H1 (cell line): ENCODE results near the gene PUSL1. TPM values are rescaled to one million over a fixed set of nuclear protein-coding genes. Genes with fewer than 3 reads are reported as not detected.

Experiments used
- CTCF ChIA-PET: fragments of 300-600 bp; sonication (Branson Sonifier 250); formaldehyde crosslinking; loops from one replicate; lab custom pipeline; 2021; ENCODE audit not compliant: partially characterized antibody; lab: Charles Lee
- POLR2A ChIA-PET: fragments of 300-600 bp; sonication (Branson Sonifier 250); formaldehyde crosslinking; loops from one replicate; lab custom pipeline; 2021; ENCODE audit warnings: inconsistent platforms; ENCODE audit not compliant: partially characterized antibody; lab: Charles Lee
- DNase-seq, 2 experiments: peaks; one replicate each; pipeline versions ENCODE4 v3.0.0 to v3.0.0-alpha.2; 2010 to 2022; ENCODE audit warnings: low spot score in 2 of 2, low read depth in 1 of 2, mixed read lengths in 1 of 2
- FAIRE-seq: peaks from 2 replicates; lab custom pipeline; 2011; peaks lifted over from hg19 to GRCh38; lab: Jason Lieb, UNC
- H2AFZ ChIP-seq: 2 replicates; pipeline ENCODE4 v1.8.1; 2012; ENCODE audit warnings: low read length, inconsistent platforms
- H2AK5ac ChIP-seq: 2 replicates; pipeline ENCODE4 v1.6.1; 2013; ENCODE audit warnings: low read depth, low read length
- H2BK120ac ChIP-seq: replicated peaks from 2 replicates; pipeline ENCODE3; 2013; ENCODE audit warnings: low read depth, low read length, inconsistent platforms
- H2BK12ac ChIP-seq: 2 replicates; pipeline ENCODE4 v1.6.1; 2013; ENCODE audit warnings: low read depth, low read length
- H2BK15ac ChIP-seq: 2 replicates; pipeline ENCODE4 v1.6.1; 2013; ENCODE audit warnings: low read length
- H2BK20ac ChIP-seq: 2 replicates; pipeline ENCODE4 v1.6.1; 2013; ENCODE audit warnings: low read length
- H2BK5ac ChIP-seq: 2 replicates; pipeline ENCODE4 v1.6.1; 2013; ENCODE audit warnings: low read depth, low read length
- H3K14ac ChIP-seq: 2 replicates; pipeline ENCODE4 v1.6.1; 2013; ENCODE audit warnings: inconsistent platforms; ENCODE audit not compliant: insufficient read length
- H3K18ac ChIP-seq: 2 replicates; pipeline ENCODE4 v1.6.1; 2013; ENCODE audit warnings: low read length; ENCODE audit errors: extremely low read depth
- H3K23ac ChIP-seq: 2 replicates; pipeline ENCODE4 v1.6.1; 2013; ENCODE audit warnings: inconsistent platforms; ENCODE audit not compliant: insufficient read length
- H3K23me2 ChIP-seq: 2 replicates; pipeline ENCODE4 v1.6.1; 2013; ENCODE audit warnings: low read depth, low read length
- H3K27ac ChIP-seq: 2 replicates; pipeline ENCODE4 v1.6.1; 2011; ENCODE audit warnings: low read depth, low read length, inconsistent platforms
- H3K27me3 ChIP-seq, 4 experiments: replicated peaks in 1 of 4; 1 replicate in 1 of 4; 2 replicates in 3 of 4; pipeline versions ENCODE4 v1.6.1 to v1.8.1; 2011 to 2013; ENCODE audit warnings: low read length in 3 of 4, mild to moderate bottlenecking in 3 of 4, inconsistent platforms in 2 of 4, mixed read lengths in 2 of 4, moderate library complexity in 1 of 4; ENCODE audit not compliant: control insufficient read depth in 3 of 4, insufficient read depth in 3 of 4; ENCODE audit errors: extremely low read depth in 1 of 4
- H3K36me3 ChIP-seq, 4 experiments: 2 replicates each; pipeline versions ENCODE4 v1.6.1 to v1.8.1; 2011 to 2013; ENCODE audit warnings: mild to moderate bottlenecking in 4 of 4, low read length in 3 of 4, moderate library complexity in 2 of 4, control low read depth in 1 of 4, inconsistent platforms in 1 of 4; ENCODE audit not compliant: insufficient read depth in 4 of 4, control insufficient read depth in 2 of 4
- H3K4ac ChIP-seq: replicated peaks from 2 replicates; pipeline ENCODE3; 2013; ENCODE audit warnings: low read length, low read depth, mixed read lengths, inconsistent platforms; ENCODE audit not compliant: insufficient read length
- H3K4me1 ChIP-seq, 4 experiments: replicated peaks in 1 of 4; 1 replicate in 1 of 4; 2 replicates in 3 of 4; pipeline versions ENCODE4 v1.6.1 to v1.8.1; 2011 to 2013; ENCODE audit warnings: low read length in 3 of 4, inconsistent platforms in 2 of 4, mixed read lengths in 1 of 4; ENCODE audit not compliant: insufficient read depth in 4 of 4, control insufficient read depth in 3 of 4
- H3K4me2 ChIP-seq, 2 experiments: 2 replicates each; pipeline versions ENCODE4 v1.6.1 to v1.8.1; 2011 to 2013; ENCODE audit warnings: low read depth in 2 of 2, low read length in 2 of 2, control low read depth in 1 of 2, inconsistent platforms in 1 of 2, mild to moderate bottlenecking in 1 of 2; ENCODE audit not compliant: insufficient read depth in 1 of 2
- H3K4me3 ChIP-seq, 4 experiments: fragments of 200-600, 300-600 bp in 1 of 4; sonication (generic), shearing (Covaris generic), sonication (Bioruptor Twin) in 1 of 4; 2 replicates each; pipeline versions ENCODE4 v1.5.1 to v1.8.1; 2011 to 2016; ENCODE audit warnings: low read length in 4 of 4, low read depth in 3 of 4, control low read depth in 2 of 4, inconsistent platforms in 2 of 4, mild to moderate bottlenecking in 2 of 4, mixed read lengths in 1 of 4, moderate library complexity in 1 of 4; ENCODE audit not compliant: insufficient read depth in 2 of 4; ENCODE audit errors: extremely low read depth in 1 of 4
- H3K56ac ChIP-seq: replicated peaks from 2 replicates; pipeline ENCODE3; 2013; ENCODE audit warnings: low read depth, mild to moderate bottlenecking, mixed read lengths, low read length, inconsistent platforms; ENCODE audit not compliant: insufficient read length
- H3K79me1 ChIP-seq: 2 replicates; pipeline ENCODE4 v1.6.1; 2013; ENCODE audit warnings: low read depth, low read length, control low read depth
- H3K79me2 ChIP-seq, 2 experiments: 2 replicates each; pipeline versions ENCODE4 v1.6.1 to v1.8.1; 2012 to 2013; ENCODE audit warnings: low read length in 2 of 2, mild to moderate bottlenecking in 2 of 2, inconsistent platforms in 1 of 2; ENCODE audit not compliant: insufficient read depth in 2 of 2, control insufficient read depth in 1 of 2
- H3K9ac ChIP-seq, 4 experiments: replicated peaks in 1 of 4; 1 replicate in 1 of 4; 2 replicates in 3 of 4; pipeline versions ENCODE4 v1.6.1 to v1.8.1; 2011 to 2013; ENCODE audit warnings: low read depth in 3 of 4, low read length in 3 of 4, control low read depth in 2 of 4, mild to moderate bottlenecking in 2 of 4, moderate library complexity in 2 of 4, inconsistent platforms in 1 of 4; ENCODE audit errors: extremely low read depth in 1 of 4
- H3K9me3 ChIP-seq, 2 experiments: 2 replicates each; pipeline versions ENCODE4 v1.6.1 to v1.8.1; 2012 to 2013; ENCODE audit warnings: mild to moderate bottlenecking in 2 of 2, moderate library complexity in 2 of 2, control low read depth in 1 of 2, inconsistent platforms in 1 of 2, low read depth in 1 of 2, low read length in 1 of 2, mixed read lengths in 1 of 2; ENCODE audit not compliant: insufficient read depth in 2 of 2
- H4K20me1 ChIP-seq, 2 experiments: replicated peaks in 1 of 2; 2 replicates each; pipeline versions ENCODE3 to v1.8.1; 2011 to 2013; ENCODE audit warnings: inconsistent platforms in 2 of 2, low read length in 2 of 2, mild to moderate bottlenecking in 1 of 2; ENCODE audit not compliant: insufficient read depth in 2 of 2, control insufficient read depth in 1 of 2
- H4K5ac ChIP-seq: 2 replicates; pipeline ENCODE4 v1.6.1; 2013; ENCODE audit warnings: low read length, low read depth, mixed read lengths, inconsistent platforms; ENCODE audit not compliant: insufficient read length
- H4K8ac ChIP-seq: 2 replicates; pipeline ENCODE4 v1.8.0; 2013; ENCODE audit warnings: mild to moderate bottlenecking, moderate library complexity, low read length, inconsistent platforms; ENCODE audit not compliant: insufficient read depth; ENCODE audit errors: extremely low read depth
- H4K91ac ChIP-seq: replicated peaks from 2 replicates; pipeline ENCODE3; 2013; ENCODE audit warnings: low read length, mixed read lengths, inconsistent platforms; ENCODE audit not compliant: insufficient read length
- SUZ12 ChIP-seq: fragments of 200-600 bp; sonication (generic); IDR thresholded peaks from 2 replicates; pipeline ENCODE4 v1.6.1; 2012; ENCODE audit warnings: mild to moderate bottlenecking, inconsistent platforms, low read length, moderate library complexity, mixed read lengths
- WGBS, 2 experiments: shearing (Covaris generic) in 1 of 2; methylation state at CpG; one replicate each; pipeline versions ENCODE4 v1.1.6 to v1.1.7; 2013 to 2015; ENCODE audit warnings: low lambda C conversion rate in 2 of 2, mixed read lengths in 2 of 2, inconsistent platforms in 1 of 2, low coverage in 1 of 2, missing lambda C conversion rate in 1 of 2; ENCODE audit not compliant: insufficient replicate concordance in 2 of 2, insufficient coverage in 1 of 2, insufficient read length in 1 of 2; ENCODE audit errors: extremely low coverage in 1 of 2, missing lambda C conversion rate in 1 of 2; 5-methylcytosine and 5-hydroxymethylcytosine counted together
- polyA plus RNA-seq, 7 experiments: library from polyadenylated mRNA; depleted of rRNA in 3 of 7; stranded (reverse) in 5 of 7; unstranded in 2 of 7; fragments of >200 nt in 5 of 7; fragments of 200-250 nt in 2 of 7; gene quantifications; 1 replicate in 5 of 7; 2 replicates in 1 of 7; 4 replicates in 1 of 7; pipeline versions ENCODE4 v1.2.1 to v1.2.3, GENCODE V29; 2011 to 2013; ENCODE audit warnings: missing spikeins in 2 of 7, mixed read lengths in 2 of 7
- total RNA-seq: library from RNA; stranded (reverse); fragmentation: NEBNext Ultra II Directional; extraction: Animal tissue kit (Norgen Biotek cat#: 25700); gene quantifications from 2 replicates; pipeline ENCODE4 v1.2.1, GENCODE V29; 2021

The PUSL1 gene
- total and polyA plus RNA-seq, 2 of the 8 experiments (the other 6 are each of a cell fraction or from before 2014, with no cell fraction given) = 38.8 to 87.4 TPM

- POLR2A ChIA-PET = interaction anchor here (0.6 to 9.0 kb wide), 5 partner anchors 12 to 392 kb away, joined by 3 to 134 read pairs (median 3); no protein-coding TSS in a partner anchor
- Histone ChIP-seq H4K8ac (no peak overlapping the region; the same call in 1 of the 2 replicates), H3K79me1 (peaks cover 12% of the 10 kb centered on the region), H3K9ac (no peak overlapping the region), H3K14ac (no peak overlapping the region), H3K27ac (no peak overlapping the region), H2AK5ac (no peak overlapping the region), H3K23ac (no peak overlapping the region), H3K79me2 (no peaks in the 10 kb centered on the region; a peak in 1 of 4 replicates), H3K23me2 (no peaks in the 10 kb centered on the region; the same call in 1 of the 2 replicates), H4K5ac (no peak overlapping the region), H3K4me1 (no peaks in the 10 kb centered on the region; a peak in 1 of 7 replicates), H3K4ac (no peak overlapping the region), H4K20me1 (peaks cover 14 to 31% of the 10 kb centered on the region in 2 experiments), H2BK5ac (no peak overlapping the region), H3K27me3 (no peaks in the 10 kb centered on the region; a peak in 1 of 7 replicates), H3K9me3 (peaks cover 0 to 5% of the 10 kb centered on the region in 2 experiments; a peak in 1 of 4 replicates), H3K4me3 (no peak overlapping the region), H2BK120ac (no peak overlapping the region), H2BK20ac (no peak overlapping the region), H3K36me3 (peaks cover 2 to 44% (median 15%) of the 10 kb centered on the region in 4 experiments; a peak in 7 of 8 replicates), H2BK15ac (no peak overlapping the region), H3K56ac (no peak overlapping the region), H2BK12ac (no peak overlapping the region), H3K4me2 (no peak overlapping the region), H3K18ac (no peak overlapping the region), H2AFZ (no peak overlapping the region), H4K91ac (no peak overlapping the region)
- 97% methylated on average over 18 of the region's 36 CpGs; no CpG with 5 or more reads in 1 of the 2 experiments for WGBS, 2 experiments
- FAIRE-seq = no peak
- CTCF ChIA-PET = interaction anchor here (0.7 to 3.2 kb wide), 6 partner anchors 8 to 64 kb away, joined by 3 to 13 read pairs (median 4); no protein-coding TSS in a partner anchor
- no peak for DNase-seq
- no peak for TF ChIP-seq SUZ12
Observed at GRCh38 chr1:1338278-1338677, 29.9 kb downstream of the PUSL1 start.
